CD1c-positive myeloid dendritic cell (primary cell): ENCODE results near the gene FBXL7.

Experiments
- DNase-seq: peaks from one replicate; pipeline ENCODE4 v3.0.0-alpha.2; 2016; ENCODE audit errors: extremely low spot score

Gene FBXL7

GRCh38 chr5:15715967-15716366 is 216.0 kb downstream of the FBXL7 start:
- no peak for DNase-seq

- DNase-seq = no peak
Observed at GRCh38 chr5:15717001-15717400, 217.0 kb downstream of the FBXL7 start.

- no peak for DNase-seq
Observed at GRCh38 chr5:15718421-15719179, 218.6 kb downstream of the FBXL7 start.

GRCh38 chr5:15719784-15720183 is 219.8 kb downstream of the FBXL7 start:
- DNase-seq = no peak

GRCh38 chr5:15720515-15720914 is 220.5 kb downstream of the FBXL7 start:
- DNase-seq = no peak

- DNase-seq = no peak
Observed at GRCh38 chr5:15722305-15722704, 222.3 kb downstream of the FBXL7 start.

GRCh38 chr5:15727375-15727774 is 227.4 kb downstream of the FBXL7 start:
- DNase-seq = no peak

GRCh38 chr5:15728811-15729210 is 228.8 kb downstream of the FBXL7 start:
- no peak for DNase-seq

- no peak for DNase-seq
Observed at GRCh38 chr5:15731699-15732098, 231.7 kb downstream of the FBXL7 start.

- no peak for DNase-seq
Observed at GRCh38 chr5:15734058-15734457, 234.1 kb downstream of the FBXL7 start.

- no peak for DNase-seq
Observed at GRCh38 chr5:15737036-15737821, 237.2 kb downstream of the FBXL7 start.

GRCh38 chr5:15737871-15738664 is 238.1 kb downstream of the FBXL7 start:
- no peak for DNase-seq

GRCh38 chr5:15740383-15740782 is 240.4 kb downstream of the FBXL7 start:
- DNase-seq = no peak

GRCh38 chr5:15741591-15741990 is 241.6 kb downstream of the FBXL7 start:
- no peak for DNase-seq

GRCh38 chr5:15746833-15747232 is 246.9 kb downstream of the FBXL7 start:
- no peak for DNase-seq

- DNase-seq = no peak
Observed at GRCh38 chr5:15748266-15748665, 248.3 kb downstream of the FBXL7 start.

GRCh38 chr5:15752663-15753285 is 252.8 kb downstream of the FBXL7 start:
- DNase-seq = no peak

GRCh38 chr5:15753752-15754151 is 253.8 kb downstream of the FBXL7 start:
- no peak for DNase-seq

- DNase-seq = no peak
Observed at GRCh38 chr5:15757103-15757502, 257.1 kb downstream of the FBXL7 start.

- no peak for DNase-seq
Observed at GRCh38 chr5:15757619-15758018, 257.6 kb downstream of the FBXL7 start.

GRCh38 chr5:15762668-15763067 is 262.7 kb downstream of the FBXL7 start:
- DNase-seq = no peak

- no peak for DNase-seq
Observed at GRCh38 chr5:15763754-15764153, 263.8 kb downstream of the FBXL7 start.
